ENCODE measurements around the gene ARHGAP1. TPM values are rescaled to one million over a fixed set of nuclear protein-coding genes. Genes with fewer than 3 reads are reported as not detected.

Gene ARHGAP1
- total RNA-seq, 1 donor from 2014 or later: 152 TPM

Other genes starting within 250 kb of the ARHGAP1 start
- 18.0 TPM for gene AMBRA1, start 106.6 kb downstream of the ARHGAP1 start, total RNA-seq
- 2.9 TPM for gene HARBI1, start 83.4 kb downstream of the ARHGAP1 start, total RNA-seq
- 43.4 TPM for gene ATG13, start 83.1 kb downstream of the ARHGAP1 start, total RNA-seq
- gene ZNF408, start 412 bp upstream of the ARHGAP1 start, total RNA-seq: 6.7 TPM
- gene F2, start 18.6 kb upstream of the ARHGAP1 start, total RNA-seq: not detected
- 84.2 TPM for gene CKAP5, start 145.7 kb upstream of the ARHGAP1 start, total RNA-seq
- gene LRP4, start 217.9 kb upstream of the ARHGAP1 start, total RNA-seq: 26.8 TPM
- 13.2 TPM for gene CSTPP1, start 236.1 kb upstream of the ARHGAP1 start, total RNA-seq

Measured in cardiac septum (tissue), 1 donor.